K562 (cell line): ENCODE results near the gene NR1D1.

ENCODE experiments used
- CTCF ChIP-seq, 3 experiments: IDR thresholded peaks in 2 of 3; conservative IDR thresholded peaks in 1 of 3; 2 replicates each; pipeline ENCODE4 v1.5.1; 2011 to 2012; ENCODE audit warnings: low read length in 3 of 3, mild to moderate bottlenecking in 3 of 3, control low read depth in 2 of 3, improper control_type of control experiment in 1 of 3, inconsistent platforms in 1 of 3, low read depth in 1 of 3, mixed read lengths in 1 of 3, moderate library complexity in 1 of 3; ENCODE audit not compliant: insufficient read depth in 2 of 3
- FOS ChIP-seq: IDR thresholded peaks from 3 replicates; pipeline ENCODE4 v1.6.1; 2011; ENCODE audit not compliant: insufficient read length; ENCODE audit errors: extremely low read depth
- HDAC1 ChIP-seq, 2 experiments: fragments of 450-650 bp; IDR thresholded peaks; 2 replicates each; pipeline ENCODE4 v1.6.1; 2016 to 2017; ENCODE audit warnings: inconsistent platforms in 1 of 2, mild to moderate bottlenecking in 1 of 2, moderate library complexity in 1 of 2
- NONO ChIP-seq, 2 experiments: fragments of 200-400 bp in 1 of 2; fragments of 450-650 bp in 1 of 2; formaldehyde crosslinking in 1 of 2; IDR thresholded peaks; 2 replicates each; pipeline ENCODE4 v1.6.1; 2017; ENCODE audit warnings: low read depth in 2 of 2, mild to moderate bottlenecking in 2 of 2, moderate library complexity in 2 of 2, low read length in 1 of 2
- POLR2A ChIP-seq: fragments of 450-650 bp; conservative IDR thresholded peaks from 2 replicates; pipeline ENCODE4 v1.6.1; 2016
- RAD21 ChIP-seq, 2 experiments: fragments of 250-450 bp in 1 of 2; fragments of 450-650 bp in 1 of 2; sonication (Bioruptor Pico) in 1 of 2; formaldehyde crosslinking in 1 of 2; IDR thresholded peaks in 1 of 2; conservative IDR thresholded peaks in 1 of 2; 2 replicates each; pipeline versions ENCODE4 v1.4.0 to v1.8.0; 2020 to 2022; ENCODE audit warnings: mild to moderate bottlenecking in 2 of 2, moderate library complexity in 1 of 2
- RBM22 ChIP-seq: fragments of 200-400 bp; formaldehyde crosslinking; IDR thresholded peaks from 2 replicates; pipeline ENCODE4 v1.6.1; 2018; ENCODE audit warnings: low read length, low read depth; ENCODE audit not compliant: poor library complexity, severe bottlenecking
- SMC3 ChIP-seq: conservative IDR thresholded peaks from 2 replicates; pipeline ENCODE4 v1.6.1; 2011; ENCODE audit warnings: low read depth, low read length, improper control_type of control experiment; ENCODE audit not compliant: insufficient read depth
- ZBTB1 ChIP-seq: sonication (generic); formaldehyde crosslinking; IDR thresholded peaks from 2 replicates; pipeline ENCODE4 v1.8.1; 2023; ENCODE audit warnings: missing genetic modification reagents, low read depth, mild to moderate bottlenecking, borderline replicate concordance
- ZC3H4 ChIP-seq: sonication (generic); formaldehyde crosslinking; IDR thresholded peaks from 2 replicates; pipeline ENCODE4 v1.9.0; 2021; ENCODE audit warnings: missing genetic modification reagents, borderline replicate concordance
- ZNF24 ChIP-seq: fragments of 450-650 bp; IDR thresholded peaks from 2 replicates; pipeline ENCODE4 v1.6.1; 2016
- TF ChIP-seq, protein P1 (sequence below): IDR thresholded peaks from 3 replicates; pipeline ENCODE4 v1.6.1; 2011; ENCODE audit warnings: borderline replicate concordance, mild to moderate bottlenecking; ENCODE audit not compliant: insufficient read length, insufficient read depth

DNA sequence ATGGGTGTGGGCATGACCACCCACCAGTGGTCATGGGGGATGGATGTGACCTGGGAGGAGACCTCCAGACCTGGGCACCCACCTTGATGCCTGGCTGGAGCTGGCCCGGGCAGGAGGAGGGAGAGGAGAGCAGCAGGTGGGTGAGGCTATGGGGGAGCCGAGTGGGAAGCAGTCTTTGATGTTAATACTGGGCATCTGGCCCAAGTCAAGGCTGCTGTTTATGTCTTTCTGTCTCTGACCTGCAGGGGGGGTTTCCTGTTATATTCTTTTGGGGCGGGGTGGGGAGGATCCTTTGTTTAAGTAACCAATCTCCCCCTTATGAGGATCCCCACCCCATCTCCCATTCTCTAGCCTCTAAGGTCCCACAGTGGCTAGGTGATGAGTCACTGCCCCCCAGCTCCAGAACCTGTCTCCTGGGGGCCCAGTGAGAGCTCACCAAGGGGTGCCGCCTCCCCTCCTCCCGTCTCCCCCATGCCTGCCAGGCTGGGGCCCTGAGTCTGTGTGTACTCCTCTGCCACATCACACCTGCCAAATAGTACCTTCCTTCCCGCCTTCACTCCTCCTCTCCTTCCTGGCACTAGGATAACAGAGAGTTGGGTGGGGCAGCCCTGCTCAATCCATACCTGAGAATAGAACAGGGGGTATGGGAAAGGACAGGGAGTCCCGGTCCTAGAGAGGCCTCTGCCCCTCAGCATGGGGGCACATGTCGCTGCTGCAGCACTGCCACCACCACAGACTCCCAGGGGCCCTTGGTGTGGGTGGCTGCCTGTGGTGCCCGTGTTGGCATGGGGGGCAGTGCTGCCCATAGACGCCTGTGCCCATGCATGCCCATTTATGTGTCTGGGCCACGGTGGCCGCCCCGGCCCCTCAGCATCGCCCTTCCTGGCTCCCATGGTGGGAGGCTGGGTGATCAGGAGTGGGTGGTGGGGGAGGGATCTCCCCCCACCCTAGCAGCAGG is 30.4 kb downstream of the NR1D1 start:
- TF ChIP-seq RAD21 (CRISPR knock-in tag; conservative IDR thresholded peaks at IDR 0.05 in 1 of 2, IDR thresholded peaks at IDR 0.05 in 1 of 2) (no peak), ZNF24 (no peak), HDAC1 (IDR thresholded peaks at IDR 0.05) (no peak), ZC3H4 (no peak), CTCF (IDR thresholded peaks at IDR 0.05 in 2 of 3, conservative IDR thresholded peaks at IDR 0.05 in 1 of 3; ENCODE audit: insufficient read depth in 2 of 3, low read depth in 1 of 3, low read length in 3 of 3) (peak; percentile 49 to 59 (median 49)), ZBTB1 (CRISPR knock-in tag) (no peak), RBM22 (no peak), FOS (no peak), NONO (IDR thresholded peaks at IDR 0.05; ENCODE audit: low read depth in 2 of 2, low read length in 1 of 2) (no peak), SMC3 (no peak), POLR2A (no peak)
- TF ChIP-seq, protein P1, sequence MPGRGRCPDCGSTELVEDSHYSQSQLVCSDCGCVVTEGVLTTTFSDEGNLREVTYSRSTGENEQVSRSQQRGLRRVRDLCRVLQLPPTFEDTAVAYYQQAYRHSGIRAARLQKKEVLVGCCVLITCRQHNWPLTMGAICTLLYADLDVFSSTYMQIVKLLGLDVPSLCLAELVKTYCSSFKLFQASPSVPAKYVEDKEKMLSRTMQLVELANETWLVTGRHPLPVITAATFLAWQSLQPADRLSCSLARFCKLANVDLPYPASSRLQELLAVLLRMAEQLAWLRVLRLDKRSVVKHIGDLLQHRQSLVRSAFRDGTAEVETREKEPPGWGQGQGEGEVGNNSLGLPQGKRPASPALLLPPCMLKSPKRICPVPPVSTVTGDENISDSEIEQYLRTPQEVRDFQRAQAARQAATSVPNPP: no peak
